Activated T-cell treated with anti-CD3 and anti-CD28 coated beads, Interleukin-2, amount 50 U/mL, for 24 hours (primary cell): ENCODE data around the gene TNFAIP8L3.
"Not testable (repeated sequence)": the region's sequence is repeated elsewhere in the genome, so short reads cannot be mapped to it uniquely, and the experiment has no call there.

ENCODE experiments used
- DNase-seq: peaks from one replicate; pipeline ENCODE4 v3.0.0-alpha.2; 2020
- H3K27ac Mint-ChIP-seq: 2 replicates; pipeline ENCODE4 v1.8.0; 2020; ENCODE audit warnings: mild to moderate bottlenecking, mixed read lengths
- H3K27me3 Mint-ChIP-seq: 2 replicates; pipeline ENCODE4 v1.8.0; 2020; ENCODE audit warnings: mixed read lengths
- H3K36me3 Mint-ChIP-seq: 2 replicates; pipeline ENCODE4 v1.8.0; 2020; ENCODE audit warnings: low read depth, mixed read lengths
- H3K4me1 Mint-ChIP-seq: 2 replicates; pipeline ENCODE4 v1.8.0; 2020; ENCODE audit warnings: low read depth, mixed read lengths
- H3K4me3 Mint-ChIP-seq: 2 replicates; pipeline ENCODE4 v1.8.0; 2020; ENCODE audit warnings: mild to moderate bottlenecking, moderate library complexity, mixed read lengths
- H3K9me3 Mint-ChIP-seq: 2 replicates; pipeline ENCODE4 v1.8.0; 2020; ENCODE audit warnings: mixed read lengths

TNFAIP8L3 gene

DNA sequence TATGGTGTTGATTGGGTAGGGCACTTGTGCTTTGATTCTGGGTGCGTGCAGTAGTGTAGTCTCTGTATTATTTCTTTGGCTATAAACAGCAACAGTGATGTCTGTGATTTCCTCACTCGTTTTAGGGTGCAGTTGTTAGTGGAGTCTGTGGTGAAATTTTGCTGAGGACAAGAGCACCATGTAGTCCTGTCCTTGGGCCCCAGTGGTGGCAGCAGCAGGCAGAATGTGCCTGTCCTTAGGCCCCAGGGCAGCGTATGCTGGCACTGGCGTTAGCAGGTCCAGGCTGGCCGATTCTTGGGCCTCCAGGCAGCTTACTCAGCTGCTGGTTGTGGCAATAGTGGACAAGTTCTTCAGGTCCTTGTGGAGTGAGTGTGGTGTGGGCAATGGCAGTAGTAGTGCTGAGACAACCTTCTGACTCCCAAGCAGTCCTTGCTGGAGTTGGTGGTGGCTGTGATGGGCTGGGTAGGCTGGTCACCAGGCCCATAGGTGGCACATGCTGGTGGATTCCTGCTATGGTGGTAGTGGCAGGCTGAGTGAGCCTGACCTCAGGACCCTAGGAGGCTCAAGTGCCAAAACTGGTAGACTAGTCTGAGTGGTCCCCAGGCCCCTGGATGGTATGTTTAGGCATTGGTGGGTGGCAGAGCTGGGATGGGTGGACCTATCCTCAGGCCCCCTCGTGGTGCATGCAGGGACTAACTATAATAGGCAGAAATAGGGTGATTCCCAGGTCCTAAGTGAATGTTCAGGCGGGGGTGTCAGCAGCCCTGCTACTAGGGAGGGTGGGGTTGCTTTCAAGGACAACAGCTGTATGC lies 56.3 kb downstream of the TNFAIP8L3 start:
- Mint-ChIP-seq H3K9me3 (no peaks in the 10 kb centered on the region), H3K4me3 (no peak overlapping the region), H3K27me3 (no peaks in the 10 kb centered on the region), H3K27ac (no peak overlapping the region), H3K4me1 (no peaks in the 10 kb centered on the region), H3K36me3 (no peaks in the 10 kb centered on the region)
- DNase-seq, result no peak

- H3K36me3 Mint-ChIP-seq, H3K27me3 Mint-ChIP-seq, H3K27ac Mint-ChIP-seq, H3K4me1 Mint-ChIP-seq, DNase-seq, H3K9me3 Mint-ChIP-seq, H3K4me3 Mint-ChIP-seq: not testable (repeated sequence)
Observed at GRCh38 chr15:51037474-51037873, 57.2 kb downstream of the TNFAIP8L3 start.

DNA sequence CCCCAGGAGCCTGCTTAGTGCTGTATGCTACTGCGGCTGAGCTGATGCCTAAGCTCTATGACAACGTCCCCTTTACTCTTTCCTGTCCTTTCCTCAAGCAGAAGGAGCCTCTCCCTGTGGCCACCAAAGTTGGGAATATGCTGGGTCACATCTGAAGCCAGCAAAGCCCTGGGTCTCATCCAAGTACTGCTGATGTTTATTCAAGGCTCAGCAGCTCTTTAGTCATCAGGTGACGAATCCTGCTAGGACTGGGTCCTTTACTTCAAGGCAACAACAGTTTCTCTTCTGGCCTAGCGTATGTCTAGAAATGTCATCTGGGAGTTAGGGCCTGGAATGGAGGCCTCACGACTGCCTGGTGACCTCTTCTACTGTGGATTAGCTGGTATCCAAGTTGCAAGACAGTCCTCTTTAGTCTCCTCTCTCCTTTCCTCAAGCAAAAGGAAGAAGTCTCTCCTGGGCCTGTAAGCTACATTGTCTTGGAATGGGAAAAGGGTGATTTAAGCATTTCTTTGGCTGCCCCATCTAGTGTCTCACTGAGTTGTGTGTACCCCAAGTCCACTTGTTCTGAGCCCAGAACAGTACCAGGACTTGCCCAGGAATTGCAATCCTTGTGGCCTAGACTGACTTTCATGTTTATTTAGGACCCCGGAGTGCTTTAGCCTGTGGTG lies 63.9 kb downstream of the TNFAIP8L3 start:
- H3K4me3 Mint-ChIP-seq, result no peak overlapping the region
- no peaks in the 10 kb centered on the region for H3K9me3 Mint-ChIP-seq
- no peaks in the 10 kb centered on the region for H3K36me3 Mint-ChIP-seq
- H3K27ac Mint-ChIP-seq, result no peak overlapping the region
- no peaks in the 10 kb centered on the region for H3K4me1 Mint-ChIP-seq
- no peak for DNase-seq
- H3K27me3 Mint-ChIP-seq, result no peaks in the 10 kb centered on the region

DNA sequence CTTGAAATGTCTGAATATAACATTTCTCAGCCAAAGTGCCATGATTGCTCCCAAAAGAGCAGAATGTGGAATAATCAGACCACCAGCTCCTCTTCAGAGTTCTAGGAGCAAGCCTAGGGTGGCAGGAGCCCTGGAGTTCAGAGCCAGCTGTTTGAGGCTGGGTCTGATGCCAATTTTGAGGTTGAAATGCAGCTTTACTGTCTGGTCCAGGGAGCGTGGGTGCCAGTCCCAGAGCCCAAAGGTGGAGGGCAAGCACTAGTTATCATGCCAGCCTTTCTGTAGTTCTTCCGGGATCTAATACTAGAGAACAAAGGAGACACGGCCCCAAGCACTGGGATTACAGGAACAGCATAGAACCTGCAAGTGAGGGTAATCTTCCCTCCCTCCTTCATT lies 69.3 kb downstream of the TNFAIP8L3 start:
- Mint-ChIP-seq H3K27ac (no peak overlapping the region), H3K4me3 (no peak overlapping the region), H3K4me1 (no peaks in the 10 kb centered on the region), H3K27me3 (no peaks in the 10 kb centered on the region), H3K36me3 (peaks cover 3% of the 10 kb centered on the region), H3K9me3 (no peaks in the 10 kb centered on the region)
- DNase-seq, result no peak

DNA sequence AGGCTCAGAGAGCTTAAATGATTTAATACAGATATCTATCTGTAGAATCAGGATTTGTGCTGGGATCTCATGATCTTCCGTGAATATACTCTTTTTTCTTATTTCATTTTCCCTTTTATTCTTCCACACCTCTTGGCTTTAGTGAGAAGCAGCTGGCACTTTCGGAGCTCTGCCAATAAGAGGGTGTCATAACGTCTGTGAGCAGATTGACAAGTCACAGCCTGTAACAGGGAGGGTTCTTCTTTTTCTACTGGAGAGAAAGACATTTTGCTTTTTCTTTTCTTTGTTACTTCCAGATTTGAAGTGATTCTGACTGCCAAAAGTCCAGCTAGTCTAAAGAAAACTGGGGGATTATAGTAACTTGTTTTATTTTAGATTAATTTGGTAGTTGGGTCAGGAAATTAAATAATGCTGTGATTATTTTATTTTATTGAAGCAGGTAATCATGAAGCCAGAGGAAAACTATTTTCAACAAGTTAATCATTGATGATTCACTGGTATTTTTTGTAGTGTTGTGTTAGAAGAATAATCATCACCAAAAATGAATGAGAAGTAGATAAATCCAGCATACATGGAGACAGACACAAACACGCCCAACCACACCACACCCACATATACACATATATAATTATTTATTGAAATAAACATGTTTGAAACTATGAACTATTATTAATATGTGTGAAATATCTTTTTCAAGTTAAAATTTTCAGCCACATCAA lies 69.8 kb downstream of the TNFAIP8L3 start:
- no peak for DNase-seq
- H3K27me3 Mint-ChIP-seq, result no peaks in the 10 kb centered on the region
- H3K36me3 Mint-ChIP-seq, result peaks cover 7% of the 10 kb centered on the region
- H3K9me3 Mint-ChIP-seq, result no peaks in the 10 kb centered on the region
- no peak overlapping the region for H3K4me3 Mint-ChIP-seq
- H3K27ac Mint-ChIP-seq, result no peak overlapping the region
- no peaks in the 10 kb centered on the region for H3K4me1 Mint-ChIP-seq

- H3K4me3 Mint-ChIP-seq, result no peak overlapping the region
- no peak for DNase-seq
- no peaks in the 10 kb centered on the region for H3K27me3 Mint-ChIP-seq
- no peaks in the 10 kb centered on the region for H3K4me1 Mint-ChIP-seq
- peaks cover 14% of the 10 kb centered on the region for H3K36me3 Mint-ChIP-seq
- H3K9me3 Mint-ChIP-seq, result peaks cover 6% of the 10 kb centered on the region
- no peak overlapping the region for H3K27ac Mint-ChIP-seq
Observed at GRCh38 chr15:51023499-51023898, 71.2 kb downstream of the TNFAIP8L3 start.

DNA sequence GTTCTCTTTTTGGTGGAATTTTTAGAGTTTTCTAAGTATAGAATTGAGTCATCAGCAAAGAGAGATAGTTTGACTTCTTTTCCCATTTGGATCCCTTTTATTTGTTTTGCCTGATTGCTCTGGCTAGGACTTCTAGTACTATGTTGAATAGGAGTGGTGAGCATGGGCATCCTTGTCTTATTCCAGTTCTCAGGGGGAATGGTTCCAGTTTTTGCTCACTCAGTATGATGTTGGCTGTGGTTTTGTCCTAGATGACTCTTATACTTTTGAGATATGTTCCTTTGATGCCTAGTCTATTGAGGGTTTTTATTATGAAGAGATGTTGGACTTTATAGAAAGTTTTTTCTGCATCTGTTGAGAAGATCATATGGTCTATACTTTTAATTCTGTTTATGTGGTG lies 72.5 kb downstream of the TNFAIP8L3 start:
- H3K4me1 Mint-ChIP-seq, result no peaks in the 10 kb centered on the region
- no peak for DNase-seq
- peaks cover 14% of the 10 kb centered on the region for H3K36me3 Mint-ChIP-seq
- no peaks in the 10 kb centered on the region for H3K27me3 Mint-ChIP-seq
- no peak overlapping the region for H3K4me3 Mint-ChIP-seq
- no peak overlapping the region for H3K27ac Mint-ChIP-seq
- H3K9me3 Mint-ChIP-seq, result peaks cover 6% of the 10 kb centered on the region

DNA sequence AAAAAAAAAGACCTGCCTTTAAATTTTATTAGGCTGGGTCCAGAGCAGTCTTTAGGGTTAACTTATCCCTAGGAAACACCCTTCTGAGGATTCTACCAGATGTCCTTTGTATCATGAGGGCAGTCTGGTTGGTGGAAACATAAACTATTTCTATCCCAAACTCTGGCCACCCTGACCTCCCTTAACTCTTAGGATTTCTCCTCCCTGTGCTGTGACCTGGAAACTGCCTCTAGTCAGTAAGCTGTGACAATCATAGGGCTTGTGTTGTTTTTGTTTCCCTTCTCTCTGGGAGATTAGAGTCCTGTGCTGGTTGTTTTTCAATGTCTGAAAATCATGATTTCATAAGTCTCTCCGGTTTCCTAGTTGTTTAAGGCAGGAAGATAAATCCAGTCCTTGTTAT lies 78.1 kb downstream of the TNFAIP8L3 start:
- no peaks in the 10 kb centered on the region for H3K27me3 Mint-ChIP-seq
- no peak overlapping the region for H3K4me3 Mint-ChIP-seq
- H3K9me3 Mint-ChIP-seq, result peaks cover 6% of the 10 kb centered on the region
- peaks cover 16% of the 10 kb centered on the region for H3K36me3 Mint-ChIP-seq
- DNase-seq, result no peak
- no peak overlapping the region for H3K27ac Mint-ChIP-seq
- H3K4me1 Mint-ChIP-seq, result no peaks in the 10 kb centered on the region

- DNase-seq, result no peak
- Mint-ChIP-seq H3K36me3 (peaks cover 41% of the 10 kb centered on the region), H3K27ac (no peak overlapping the region), H3K27me3 (no peaks in the 10 kb centered on the region), H3K4me1 (peaks cover 6% of the 10 kb centered on the region), H3K4me3 (no peak overlapping the region), H3K9me3 (peaks cover 15% of the 10 kb centered on the region)
Observed at GRCh38 chr15:51011212-51011611, 83.5 kb downstream of the TNFAIP8L3 start.

GRCh38 chr15:51007131-51007666 lies 87.5 kb downstream of the TNFAIP8L3 start:
- peaks cover 15% of the 10 kb centered on the region for H3K9me3 Mint-ChIP-seq
- H3K27me3 Mint-ChIP-seq, result no peaks in the 10 kb centered on the region
- no peak overlapping the region for H3K4me3 Mint-ChIP-seq
- peaks cover 6% of the 10 kb centered on the region for H3K4me1 Mint-ChIP-seq
- H3K36me3 Mint-ChIP-seq, result peaks cover 65% of the 10 kb centered on the region
- no peak overlapping the region for H3K27ac Mint-ChIP-seq
- no peak for DNase-seq
